Activated naive CD4-positive, alpha-beta T cell treated with anti-CD3 and anti-CD28 coated beads, Interleukin-2, amount 50 U/mL, for 24 hours (primary cell): ENCODE data around the gene NAAA.
A peak's percentile ranks its signal among the peaks of the same experiment; 100 is the strongest.
"Not testable (repeated sequence)": the region's sequence is repeated elsewhere in the genome, so short reads cannot be mapped to it uniquely, and the experiment has no call there.

Experiments used
- H3K27ac Mint-ChIP-seq: one replicate; pipeline ENCODE4 v1.8.0; 2021; ENCODE audit warnings: mild to moderate bottlenecking, mixed read lengths
- H3K27me3 Mint-ChIP-seq: one replicate; pipeline ENCODE4 v1.8.0; 2021; ENCODE audit warnings: mixed read lengths
- H3K36me3 Mint-ChIP-seq: one replicate; pipeline ENCODE4 v1.8.0; 2021; ENCODE audit warnings: mixed read lengths
- H3K4me1 Mint-ChIP-seq: one replicate; pipeline ENCODE4 v1.8.0; 2021; ENCODE audit warnings: mixed read lengths
- H3K4me3 Mint-ChIP-seq: one replicate; pipeline ENCODE4 v1.8.0; 2021; ENCODE audit warnings: mild to moderate bottlenecking, mixed read lengths
- H3K9me3 Mint-ChIP-seq: one replicate; pipeline ENCODE4 v1.8.0; 2021; ENCODE audit warnings: mixed read lengths

NAAA gene

GRCh38 chr4:75930152-75930551, 10.7 kb downstream of the NAAA start:
- peaks cover 4% of the 10 kb centered on the region for H3K4me1 Mint-ChIP-seq
- no peaks in the 10 kb centered on the region for H3K27me3 Mint-ChIP-seq
- no peaks in the 10 kb centered on the region for H3K9me3 Mint-ChIP-seq
- peaks cover 14% of the 10 kb centered on the region for H3K36me3 Mint-ChIP-seq
- no peak overlapping the region for H3K27ac Mint-ChIP-seq
- no peak overlapping the region for H3K4me3 Mint-ChIP-seq

GRCh38 chr4:75924916-75925315, 15.9 kb downstream of the NAAA start:
- not testable (repeated sequence) for H3K27me3 Mint-ChIP-seq, H3K9me3 Mint-ChIP-seq, H3K4me3 Mint-ChIP-seq, H3K4me1 Mint-ChIP-seq
- H3K27ac Mint-ChIP-seq, result peak overlapping the region; percentile 68
- H3K36me3 Mint-ChIP-seq, result peaks cover 15% of the 10 kb centered on the region

- Mint-ChIP-seq H3K4me3 (no peak overlapping the region), H3K27ac (peak overlapping the region; percentile 68), H3K36me3 (peaks cover 15% of the 10 kb centered on the region), H3K27me3 (no peaks in the 10 kb centered on the region), H3K9me3 (no peaks in the 10 kb centered on the region), H3K4me1 (peaks cover 4% of the 10 kb centered on the region)
These were observed 16.4 kb downstream of the NAAA start for GRCh38 chr4:75924309-75924827.

GRCh38 chr4:75922588-75922987, 18.2 kb downstream of the NAAA start:
- H3K4me1 Mint-ChIP-seq, result no peaks in the 10 kb centered on the region
- H3K27ac Mint-ChIP-seq, result no peak overlapping the region
- H3K9me3 Mint-ChIP-seq, result no peaks in the 10 kb centered on the region
- H3K27me3 Mint-ChIP-seq, result no peaks in the 10 kb centered on the region
- peaks cover 8% of the 10 kb centered on the region for H3K36me3 Mint-ChIP-seq
- no peak overlapping the region for H3K4me3 Mint-ChIP-seq

- peaks cover 8% of the 10 kb centered on the region for H3K36me3 Mint-ChIP-seq
- no peaks in the 10 kb centered on the region for H3K27me3 Mint-ChIP-seq
- no peak overlapping the region for H3K27ac Mint-ChIP-seq
- H3K4me1 Mint-ChIP-seq, result no peaks in the 10 kb centered on the region
- H3K9me3 Mint-ChIP-seq, result no peaks in the 10 kb centered on the region
- H3K4me3 Mint-ChIP-seq, result no peak overlapping the region
These were observed 18.9 kb downstream of the NAAA start for GRCh38 chr4:75921910-75922309.

GRCh38 chr4:75920327-75920726, 20.5 kb downstream of the NAAA start:
- Mint-ChIP-seq H3K27ac (no peak overlapping the region), H3K4me3 (no peak overlapping the region), H3K36me3 (peaks cover 6% of the 10 kb centered on the region), H3K4me1 (no peaks in the 10 kb centered on the region), H3K9me3 (no peaks in the 10 kb centered on the region), H3K27me3 (no peaks in the 10 kb centered on the region)

GRCh38 chr4:75919920-75920319, 20.9 kb downstream of the NAAA start:
- Mint-ChIP-seq H3K9me3 (no peaks in the 10 kb centered on the region), H3K27ac (no peak overlapping the region), H3K27me3 (no peaks in the 10 kb centered on the region), H3K36me3 (peaks cover 6% of the 10 kb centered on the region), H3K4me3 (no peak overlapping the region), H3K4me1 (no peaks in the 10 kb centered on the region)

GRCh38 chr4:75916091-75916661, 24.6 kb downstream of the NAAA start:
- Mint-ChIP-seq H3K9me3 (no peaks in the 10 kb centered on the region), H3K4me3 (no peak overlapping the region), H3K4me1 (no peaks in the 10 kb centered on the region), H3K36me3 (peaks cover 11% of the 10 kb centered on the region), H3K27ac (no peak overlapping the region), H3K27me3 (no peaks in the 10 kb centered on the region)

- no peaks in the 10 kb centered on the region for H3K9me3 Mint-ChIP-seq
- H3K4me3 Mint-ChIP-seq, result no peak overlapping the region
- H3K27ac Mint-ChIP-seq, result no peak overlapping the region
- no peaks in the 10 kb centered on the region for H3K27me3 Mint-ChIP-seq
- peaks cover 17% of the 10 kb centered on the region for H3K36me3 Mint-ChIP-seq
- H3K4me1 Mint-ChIP-seq, result no peaks in the 10 kb centered on the region
These were observed 27.8 kb downstream of the NAAA start for GRCh38 chr4:75912968-75913367.

- not testable (repeated sequence) for H3K27me3 Mint-ChIP-seq, H3K4me1 Mint-ChIP-seq, H3K9me3 Mint-ChIP-seq, H3K27ac Mint-ChIP-seq, H3K4me3 Mint-ChIP-seq
- peaks cover 17% of the 10 kb centered on the region for H3K36me3 Mint-ChIP-seq
These were observed 30.0 kb downstream of the NAAA start for GRCh38 chr4:75910831-75911230.

- peaks cover 13% of the 10 kb centered on the region for H3K36me3 Mint-ChIP-seq
- H3K27ac Mint-ChIP-seq, result no peak overlapping the region
These were observed 31.4 kb downstream of the NAAA start for GRCh38 chr4:75909405-75909804.

GRCh38 chr4:75908555-75908954, 32.3 kb downstream of the NAAA start:
- H3K4me3 Mint-ChIP-seq, result no peak overlapping the region
- peaks cover 10% of the 10 kb centered on the region for H3K36me3 Mint-ChIP-seq
- H3K27me3 Mint-ChIP-seq, result no peaks in the 10 kb centered on the region
- no peaks in the 10 kb centered on the region for H3K4me1 Mint-ChIP-seq
- no peaks in the 10 kb centered on the region for H3K9me3 Mint-ChIP-seq
- H3K27ac Mint-ChIP-seq, result no peak overlapping the region

More at GRCh38 chr4:75909405-75909804, 31.4 kb downstream of the NAAA start:
- Mint-ChIP-seq H3K4me1 (no peaks in the 10 kb centered on the region), H3K9me3 (no peaks in the 10 kb centered on the region), H3K27me3 (no peaks in the 10 kb centered on the region), H3K4me3 (no peak overlapping the region)

GRCh38 chr4:75907966-75908365, 32.8 kb downstream of the NAAA start:
- Mint-ChIP-seq H3K9me3 (no peaks in the 10 kb centered on the region), H3K27ac (no peak overlapping the region), H3K4me1 (no peaks in the 10 kb centered on the region), H3K27me3 (no peaks in the 10 kb centered on the region), H3K36me3 (peaks cover 8% of the 10 kb centered on the region), H3K4me3 (no peak overlapping the region)

- no peak overlapping the region for H3K4me3 Mint-ChIP-seq
- H3K36me3 Mint-ChIP-seq, result no peaks in the 10 kb centered on the region
- H3K27me3 Mint-ChIP-seq, result no peaks in the 10 kb centered on the region
- H3K27ac Mint-ChIP-seq, result no peak overlapping the region
- no peaks in the 10 kb centered on the region for H3K9me3 Mint-ChIP-seq
- H3K4me1 Mint-ChIP-seq, result no peaks in the 10 kb centered on the region
These were observed 36.7 kb downstream of the NAAA start for GRCh38 chr4:75904076-75904475.

GRCh38 chr4:75902352-75902751, 38.5 kb downstream of the NAAA start, which contains the start of gene PPEF2:
TSS of gene PPEF2 (minus strand) at chr4:75902452. CDS start at chr4:75896325, 6,127 bp downstream.
- no peaks in the 10 kb centered on the region for H3K9me3 Mint-ChIP-seq
- no peaks in the 10 kb centered on the region for H3K36me3 Mint-ChIP-seq
- H3K27me3 Mint-ChIP-seq, result no peaks in the 10 kb centered on the region
- H3K27ac Mint-ChIP-seq, result no peak within 1 kb of the TSS
- no peaks in the 10 kb centered on the region for H3K4me1 Mint-ChIP-seq
- H3K4me3 Mint-ChIP-seq, result no peak within 1 kb of the TSS

- H3K27ac Mint-ChIP-seq, result no peak overlapping the region
- H3K36me3 Mint-ChIP-seq, result no peaks in the 10 kb centered on the region
- H3K4me3 Mint-ChIP-seq, result no peak overlapping the region
- H3K4me1 Mint-ChIP-seq, result no peaks in the 10 kb centered on the region
- no peaks in the 10 kb centered on the region for H3K9me3 Mint-ChIP-seq
- no peaks in the 10 kb centered on the region for H3K27me3 Mint-ChIP-seq
These were observed 42.3 kb downstream of the NAAA start for GRCh38 chr4:75898536-75898935.

GRCh38 chr4:75895744-75896314, 45.0 kb downstream of the NAAA start:
- H3K27ac Mint-ChIP-seq, result no peak overlapping the region
- no peaks in the 10 kb centered on the region for H3K4me1 Mint-ChIP-seq
- no peaks in the 10 kb centered on the region for H3K27me3 Mint-ChIP-seq
- no peaks in the 10 kb centered on the region for H3K9me3 Mint-ChIP-seq
- no peaks in the 10 kb centered on the region for H3K36me3 Mint-ChIP-seq
- H3K4me3 Mint-ChIP-seq, result no peak overlapping the region
